Pancreas (tissue), 10 donors: ENCODE results near the gene INPP5A. TPM values are rescaled to one million over a fixed set of nuclear protein-coding genes. Genes with fewer than 3 reads are reported as not detected.
A peak's percentile ranks its signal among the peaks of the same experiment; 100 is the strongest.

Experiments used
- ATAC-seq, 4 donors: fragments of 200-7000 bp; cut with Tn5 transposase; one replicate each; pipeline versions ENCODE4 v1.8.0 to v1.9.1; 2020; ENCODE audit warnings: mild to moderate bottlenecking in 4 of 4, moderate library complexity in 4 of 4
- DNase-seq, 6 donors: peaks; one replicate each; pipeline ENCODE4 v3.0.0-alpha.2; 2020
- FAIRE-seq: peaks from 2 replicates; lab custom pipeline; 2012; peaks lifted over from hg19 to GRCh38; lab: Jason Lieb, UNC
- H3K27ac ChIP-seq, 4 donors: fragments of 200-600 bp; sonication (generic); 1 replicate in 3 of 4; 2 replicates in 1 of 4; pipeline versions ENCODE4 v1.5.0 to v1.8.0; 2020
- H3K27me3 ChIP-seq, 4 donors: fragments of 200-600 bp; one replicate each; pipeline ENCODE4 v1.8.0; 2021
- H3K36me3 ChIP-seq, 3 donors: fragments of 200-600 bp; sonication (generic) in 1 of 3; one replicate each; pipeline versions ENCODE4 v1.5.0 to v1.8.0; 2020 to 2021
- H3K4me1 ChIP-seq, 3 donors: fragments of 200-600 bp; one replicate each; pipeline ENCODE4 v1.8.0; 2021
- H3K4me3 ChIP-seq, 4 donors: fragments of 200-600 bp; sonication (generic) in 2 of 4; one replicate each; pipeline versions ENCODE4 v1.5.0 to v1.8.0; 2020 to 2021
- H3K9me3 ChIP-seq, 4 donors: fragments of 200-600 bp; one replicate each; pipeline ENCODE4 v1.8.0; 2021
- WGBS, 2 donors: extraction: QIAGEN DNeasy Blood & Tissue Kit; methylation state at CpG; one replicate each; pipeline ENCODE4 v1.1.7; 2013; 5-methylcytosine and 5-hydroxymethylcytosine counted together
- intact Hi-C, 3 donors: fragments of 100-400 bp; cut with DNase I; formaldehyde crosslinking; loops; one replicate each; pipeline versions ENCODE4 v1.11.1 to v1.14.2; 2022
- polyA plus RNA-seq, 2 donors: library from polyadenylated mRNA; stranded (reverse); fragments of 200-250 nt; gene quantifications; one replicate each; pipeline ENCODE4 v1.2.3, GENCODE V29; 2013
- total RNA-seq, 6 donors: library from RNA; stranded (reverse); fragmentation: NEBNext Ultra II Directional in 4 of 6; extraction: Animal tissue kit (Norgen Biotek cat#: 25700) in 4 of 6; gene quantifications; one replicate each; pipeline versions ENCODE4 v1.2.1 to v1.2.4, GENCODE V29; 2021 to 2023
- TF ChIP-seq, protein P1 (sequence below), 4 donors: fragments of 200-600 bp; sonication (generic) in 3 of 4; IDR thresholded peaks; one replicate each; pipeline versions ENCODE4 v1.5.0 to v1.8.0; 2021; ENCODE audit warnings: antibody characterized with exemption in 4 of 4
- donor health status: healthy with polysubstance abuse.
- donor health status: DM: no; HTN: no; CAD: no; lungs with moderate emphysema.
- donor health status: DM: no; HTN: no; CAD: no.
- donor health status: control.
- donor health status: control.
- donor health status: Bipolar disorder and iron deficiency.
- donor health status: DM: yes; HTN: yes; CAD: no.
- donor health status: DM: no; HTN: no; CAD: no.
- donor health status: DM: no; HTN: no; CAD: no.
- donor health status: DM: yes; HTN: yes; CAD: no.

Gene INPP5A
- total and polyA plus RNA-seq, 8 donors = 5.9 to 15.6 (median 11.3) TPM

DNA sequence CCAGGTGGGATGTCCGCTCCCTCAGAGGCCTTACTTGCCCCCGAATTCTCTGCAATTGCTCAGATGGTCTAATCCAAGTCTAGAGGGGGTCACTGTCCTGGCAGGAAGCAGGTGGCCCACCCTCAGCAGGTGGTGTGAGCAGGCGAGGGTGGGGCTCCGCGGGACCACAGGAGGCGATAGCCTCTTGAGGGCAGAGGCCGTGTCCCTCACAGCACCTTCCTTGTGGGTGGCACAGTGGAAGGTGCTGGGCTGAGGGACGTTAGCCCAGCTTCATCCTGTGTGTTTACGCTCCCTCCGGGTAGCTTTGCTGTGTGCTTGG lies 38.3 kb upstream of the INPP5A start:
- FAIRE-seq (no peak), ATAC-seq (no peak), DNase-seq (peak in 2 of 6 donors; percentile 34 to 46)
- no peak overlapping the region for H3K27ac ChIP-seq
- H3K27me3 ChIP-seq = no peaks in the 10 kb centered on the region
- no peak overlapping the region for H3K4me3 ChIP-seq
- no peaks in the 10 kb centered on the region for H3K4me1 ChIP-seq
- H3K9me3 ChIP-seq = no peaks in the 10 kb centered on the region
- 87 to 91% methylated on average over 9 to 10 of the region's 10 CpGs for WGBS, 2 donors
- TF ChIP-seq, protein P1, sequence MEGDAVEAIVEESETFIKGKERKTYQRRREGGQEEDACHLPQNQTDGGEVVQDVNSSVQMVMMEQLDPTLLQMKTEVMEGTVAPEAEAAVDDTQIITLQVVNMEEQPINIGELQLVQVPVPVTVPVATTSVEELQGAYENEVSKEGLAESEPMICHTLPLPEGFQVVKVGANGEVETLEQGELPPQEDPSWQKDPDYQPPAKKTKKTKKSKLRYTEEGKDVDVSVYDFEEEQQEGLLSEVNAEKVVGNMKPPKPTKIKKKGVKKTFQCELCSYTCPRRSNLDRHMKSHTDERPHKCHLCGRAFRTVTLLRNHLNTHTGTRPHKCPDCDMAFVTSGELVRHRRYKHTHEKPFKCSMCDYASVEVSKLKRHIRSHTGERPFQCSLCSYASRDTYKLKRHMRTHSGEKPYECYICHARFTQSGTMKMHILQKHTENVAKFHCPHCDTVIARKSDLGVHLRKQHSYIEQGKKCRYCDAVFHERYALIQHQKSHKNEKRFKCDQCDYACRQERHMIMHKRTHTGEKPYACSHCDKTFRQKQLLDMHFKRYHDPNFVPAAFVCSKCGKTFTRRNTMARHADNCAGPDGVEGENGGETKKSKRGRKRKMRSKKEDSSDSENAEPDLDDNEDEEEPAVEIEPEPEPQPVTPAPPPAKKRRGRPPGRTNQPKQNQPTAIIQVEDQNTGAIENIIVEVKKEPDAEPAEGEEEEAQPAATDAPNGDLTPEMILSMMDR (IDR thresholded peaks at IDR 0.05) = no peak
- H3K36me3 ChIP-seq = no peaks in the 10 kb centered on the region
- intact Hi-C loops = no loop called here

DNA sequence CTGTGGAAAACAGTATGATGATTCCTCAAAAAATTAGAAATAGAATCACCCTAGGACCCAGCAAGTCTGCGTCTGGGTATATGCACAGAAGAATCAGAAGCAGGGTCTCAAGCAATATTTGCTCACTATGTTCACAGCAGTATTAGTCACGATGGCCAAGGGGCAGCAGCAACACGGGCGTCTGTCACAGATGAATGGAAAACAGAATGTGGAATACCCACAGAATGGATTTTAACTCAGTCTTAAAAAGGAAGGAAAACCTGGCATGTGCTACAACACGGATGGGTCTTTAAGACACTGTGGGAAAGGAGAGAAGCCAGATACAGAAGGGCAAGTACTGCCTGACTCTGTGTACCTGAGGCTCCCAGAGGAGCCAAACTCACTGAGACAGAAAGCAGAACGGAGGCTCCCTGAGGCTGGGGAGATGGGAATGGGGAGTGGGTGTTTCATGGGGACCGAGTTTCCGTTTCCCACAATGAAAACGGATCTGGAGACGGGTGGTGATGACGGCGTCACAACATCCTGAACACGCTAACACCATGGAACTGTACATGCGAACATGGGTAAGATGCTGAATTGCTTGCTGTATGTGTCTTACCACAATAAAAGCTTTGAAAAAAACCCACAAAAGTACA lies 36.7 kb upstream of the INPP5A start:
- Histone ChIP-seq H3K4me1 (no peaks in the 10 kb centered on the region), H3K27me3 (no peaks in the 10 kb centered on the region), H3K36me3 (no peaks in the 10 kb centered on the region), H3K27ac (no peak overlapping the region), H3K4me3 (no peak overlapping the region), H3K9me3 (no peaks in the 10 kb centered on the region)
- WGBS, 2 donors = 86 to 92% methylated on average over 14 of the region's 14 CpGs
- ATAC-seq (no peak), DNase-seq (no peak), FAIRE-seq (no peak)
- TF ChIP-seq, protein P1 (IDR thresholded peaks at IDR 0.05) = no peak
- intact Hi-C loops = no loop called here

DNA sequence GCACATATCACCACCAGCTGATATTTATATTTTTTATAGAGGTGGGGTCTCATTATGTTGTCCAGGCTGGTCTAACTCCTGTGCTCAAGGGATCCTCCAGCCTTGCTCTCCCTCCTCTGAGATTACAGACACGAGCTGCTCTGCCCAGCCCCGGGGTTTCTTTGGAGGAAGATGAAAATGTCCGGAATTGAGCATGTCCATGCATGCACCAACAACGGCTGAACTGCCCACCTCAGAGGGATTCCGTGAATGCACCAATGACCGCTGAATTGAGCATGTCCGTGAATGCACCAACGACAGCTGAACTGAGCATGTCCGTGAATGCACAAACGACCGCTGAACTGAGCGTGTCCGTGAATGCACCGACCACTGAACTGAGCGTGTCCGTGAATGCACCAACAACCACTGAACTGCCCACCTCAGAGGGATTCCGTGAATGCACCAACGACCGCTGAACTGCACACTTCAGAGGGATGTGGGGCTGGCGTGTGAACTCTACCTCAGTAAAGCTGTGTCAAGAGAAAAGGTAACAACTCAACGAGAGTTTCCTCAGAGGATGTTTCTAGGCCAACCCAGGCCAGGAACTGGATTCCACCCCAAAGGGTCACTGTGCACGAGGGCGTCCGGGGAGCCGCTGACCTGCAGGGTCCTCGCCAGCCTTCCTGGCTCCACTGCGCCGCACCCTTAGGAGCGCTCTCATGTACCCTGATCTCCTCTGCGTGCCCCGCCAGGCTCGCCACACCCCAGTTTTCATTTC lies 34.9 kb upstream of the INPP5A start:
- Histone ChIP-seq H3K4me1 (no peaks in the 10 kb centered on the region), H3K36me3 (no peaks in the 10 kb centered on the region), H3K27ac (no peak overlapping the region), H3K4me3 (no peak overlapping the region), H3K9me3 (no peaks in the 10 kb centered on the region), H3K27me3 (no peaks in the 10 kb centered on the region)
- FAIRE-seq = no peak
- TF ChIP-seq, protein P1 (IDR thresholded peaks at IDR 0.05) = no peak
- no peak for ATAC-seq
- 78 to 82% methylated on average over 32 of the region's 32 CpGs for WGBS, 2 donors
- intact Hi-C loops = no loop called here
- peak in 1 of 6 donors; percentile 35 for DNase-seq

DNA sequence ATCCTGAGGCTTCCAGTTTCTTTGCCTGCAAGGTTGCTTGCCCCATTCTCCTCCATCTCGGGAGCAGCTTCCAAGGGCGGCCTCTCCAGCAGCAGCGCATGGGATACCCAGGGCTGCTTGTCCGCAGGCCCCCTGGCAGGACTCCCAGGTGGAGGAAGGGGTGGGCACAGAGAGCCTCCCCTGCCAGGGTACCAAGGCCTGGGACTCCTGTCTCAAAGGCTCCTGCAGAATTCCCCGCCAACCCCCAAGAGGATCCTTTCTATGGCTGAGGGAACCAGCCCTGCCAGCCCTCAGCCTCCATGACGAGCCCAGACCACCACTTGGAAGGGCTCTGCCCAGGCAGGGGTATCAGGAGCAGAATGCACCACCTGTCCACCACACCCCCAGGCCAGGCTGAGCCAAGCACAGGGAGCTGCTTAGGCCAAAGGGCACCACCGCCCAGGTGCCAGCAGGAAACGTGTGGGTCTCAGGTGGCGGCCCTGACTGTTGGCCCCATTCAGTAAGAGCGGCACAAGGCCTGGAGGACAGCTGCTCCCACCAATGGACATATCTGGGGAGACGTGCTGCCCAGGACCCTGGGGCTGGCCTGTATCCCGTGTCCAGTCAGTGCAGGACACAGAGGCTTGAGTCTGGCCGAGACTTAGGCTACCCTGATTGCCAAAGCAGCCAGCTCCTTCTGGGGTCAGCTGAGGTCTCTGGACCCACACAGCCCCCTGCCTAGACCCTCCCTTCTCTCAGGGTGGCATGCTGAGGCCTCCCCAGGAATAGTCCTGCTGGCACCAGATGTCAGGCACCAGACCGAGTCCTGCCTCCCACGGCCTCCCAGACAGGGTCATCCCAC lies 33.8 kb upstream of the INPP5A start:
- no peaks in the 10 kb centered on the region for H3K27me3 ChIP-seq
- no peak overlapping the region for H3K4me3 ChIP-seq
- FAIRE-seq (no peak), DNase-seq (peak in 2 of 6 donors; percentile 42 to 56), ATAC-seq (no peak)
- TF ChIP-seq, protein P1 (IDR thresholded peaks at IDR 0.05) = no peak
- H3K4me1 ChIP-seq = no peaks in the 10 kb centered on the region
- 87 to 88% methylated on average over 15 of the region's 15 CpGs for WGBS, 2 donors
- intact Hi-C loops = no loop called here
- no peaks in the 10 kb centered on the region for H3K9me3 ChIP-seq
- H3K36me3 ChIP-seq = no peaks in the 10 kb centered on the region
- no peak overlapping the region for H3K27ac ChIP-seq
